Ramos (cell line): Measurements from ENCODE around the gene ELFN1.

ENCODE experiments used
- in situ Hi-C: fragments of 300-500 bp; cut with MboI; formaldehyde crosslinking; loops from one replicate; pipeline ENCODE4 v1.14.3; 2022; ENCODE audit warnings: low sequenced_read_pairs; ENCODE audit not compliant: unreplicated experiment

ELFN1 gene

GRCh38 chr7:1672851-1673486 is 2.9 kb downstream of the ELFN1 start:
- in situ Hi-C loops = loop anchor here (25.0 kb wide), 1 partner anchor 664 kb away; no protein-coding TSS in a partner anchor

GRCh38 chr7:1673581-1674118 is 3.6 kb downstream of the ELFN1 start:
- in situ Hi-C loops = loop anchor here (25.0 kb wide), 1 partner anchor 664 kb away; no protein-coding TSS in a partner anchor

- in situ Hi-C loops = loop anchor here (25.0 kb wide), 1 partner anchor 663 kb away; no protein-coding TSS in a partner anchor
Measured at GRCh38 chr7:1674161-1675035, 4.3 kb downstream of the ELFN1 start.

- in situ Hi-C loops = no loop called here
Measured at GRCh38 chr7:1675036-1675671, 5.1 kb downstream of the ELFN1 start.

- in situ Hi-C loops = no loop called here
Measured at GRCh38 chr7:1675673-1676549, 5.8 kb downstream of the ELFN1 start.

GRCh38 chr7:1676550-1677078 is 6.5 kb downstream of the ELFN1 start:
- in situ Hi-C loops = no loop called here

- in situ Hi-C loops = no loop called here
Measured at GRCh38 chr7:1677206-1678080, 7.4 kb downstream of the ELFN1 start.

GRCh38 chr7:1678081-1678543 is 8.0 kb downstream of the ELFN1 start:
- in situ Hi-C loops = no loop called here

GRCh38 chr7:1678571-1679325 is 8.7 kb downstream of the ELFN1 start:
- in situ Hi-C loops = no loop called here

- in situ Hi-C loops = no loop called here
Measured at GRCh38 chr7:1679326-1679965, 9.4 kb downstream of the ELFN1 start.

- in situ Hi-C loops = no loop called here
Measured at GRCh38 chr7:1679966-1680730, 10.1 kb downstream of the ELFN1 start.

GRCh38 chr7:1681581-1681980 is 11.5 kb downstream of the ELFN1 start:
- in situ Hi-C loops = no loop called here

- in situ Hi-C loops = no loop called here
Measured at GRCh38 chr7:1685000-1685624, 15.0 kb downstream of the ELFN1 start.

GRCh38 chr7:1688542-1688941 is 18.5 kb downstream of the ELFN1 start:
- in situ Hi-C loops = no loop called here

- in situ Hi-C loops = no loop called here
Measured at GRCh38 chr7:1689311-1689710, 19.2 kb downstream of the ELFN1 start.

GRCh38 chr7:1690359-1690958 is 20.4 kb downstream of the ELFN1 start:
- in situ Hi-C loops = no loop called here
